ENCODE data around the gene NHLH1.

Gene NHLH1

GRCh38 chr1:160340146-160340545, 26.7 kb upstream of the NHLH1 start:
- Histone ChIP-seq H3K27ac (no peak overlapping the region), H3K36me3 (ENCODE audit: insufficient read depth, low read length) (peaks cover 44% of the 10 kb centered on the region), H3K9me3 (ENCODE audit: low read depth, low read length) (no peaks in the 10 kb centered on the region), H3K9ac (ENCODE audit: insufficient read length) (no peak overlapping the region), H3K4me3 (no peak overlapping the region)
- DNase-seq (ENCODE audit: low read depth, low spot score), result no peak
- TF ChIP-seq FOXP2 (optimal IDR thresholded peaks at IDR 0.05; ENCODE audit: control extremely low read depth, extremely low read length, insufficient read depth) (no peak), EZH2 (IDR thresholded peaks at IDR 0.05) (no peak), POLR2AphosphoS5 (IDR thresholded peaks at IDR 0.05; ENCODE audit: borderline replicate concordance, low read depth, low read length) (no peak)

DNA sequence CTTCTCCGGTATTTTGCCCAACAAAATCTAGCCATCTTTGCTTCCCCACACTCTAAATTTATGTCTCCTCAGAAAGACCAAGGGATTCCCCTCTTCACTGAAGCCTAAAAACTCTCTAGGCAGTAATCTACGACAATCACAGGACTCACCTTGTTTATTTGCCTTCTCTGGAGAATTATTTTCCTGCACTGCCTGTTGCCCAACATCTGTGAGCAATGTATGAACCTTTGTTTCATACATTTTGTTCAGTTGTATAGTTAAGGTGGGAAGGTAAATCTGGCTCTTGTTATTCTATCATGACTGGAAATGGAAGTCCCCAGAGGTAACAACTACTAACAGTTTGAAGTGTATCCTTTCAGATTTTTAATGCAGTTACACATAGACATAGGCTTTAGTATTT, 26.0 kb upstream of the NHLH1 start:
- Histone ChIP-seq H3K4me3 (no peak overlapping the region), H3K36me3 (ENCODE audit: insufficient read depth, low read length) (peaks cover 43% of the 10 kb centered on the region), H3K27ac (no peak overlapping the region), H3K9ac (ENCODE audit: insufficient read length) (peak overlapping the region; percentile 98), H3K9me3 (ENCODE audit: low read depth, low read length) (no peaks in the 10 kb centered on the region)
- TF ChIP-seq EZH2 (IDR thresholded peaks at IDR 0.05) (no peak), FOXP2 (optimal IDR thresholded peaks at IDR 0.05; ENCODE audit: control extremely low read depth, extremely low read length, insufficient read depth) (no peak)
- no peak for DNase-seq (ENCODE audit: low read depth, low spot score)

DNA sequence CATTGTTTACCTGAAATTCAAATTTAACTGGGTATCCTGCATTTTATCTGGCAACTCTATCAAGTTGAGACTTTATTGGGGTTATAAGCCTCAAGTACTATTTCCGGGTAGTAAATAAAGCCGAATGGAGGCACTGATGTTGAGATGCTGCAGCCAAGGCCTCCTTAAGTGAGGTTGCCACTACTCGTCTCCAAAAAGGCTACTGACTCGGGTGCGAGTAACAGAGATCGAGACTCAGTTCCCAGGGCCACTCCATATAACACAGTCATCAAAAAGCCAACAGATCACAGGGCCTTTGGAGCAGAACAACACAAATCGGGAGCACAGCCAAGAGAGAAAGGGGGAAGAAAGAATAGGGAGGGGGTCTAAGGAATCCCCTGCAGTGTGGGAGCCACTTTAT, 24.3 kb upstream of the NHLH1 start:
- peak overlapping the region; percentile 99 for H3K4me3 ChIP-seq
- TF ChIP-seq EZH2 (IDR thresholded peaks at IDR 0.05) (no peak), FOXP2 (optimal IDR thresholded peaks at IDR 0.05; ENCODE audit: control extremely low read depth, extremely low read length, insufficient read depth) (no peak), POLR2AphosphoS5 (IDR thresholded peaks at IDR 0.05; ENCODE audit: borderline replicate concordance, low read depth, low read length) (no peak)
- peak overlapping the region; percentile 98 for H3K9ac ChIP-seq (ENCODE audit: insufficient read length)
- no peaks in the 10 kb centered on the region for H3K9me3 ChIP-seq (ENCODE audit: low read depth, low read length)
- DNase-seq (ENCODE audit: low read depth, low spot score), result no peak
- peaks cover 33% of the 10 kb centered on the region for H3K36me3 ChIP-seq (ENCODE audit: insufficient read depth, low read length)
- no peak overlapping the region for H3K27ac ChIP-seq

DNA sequence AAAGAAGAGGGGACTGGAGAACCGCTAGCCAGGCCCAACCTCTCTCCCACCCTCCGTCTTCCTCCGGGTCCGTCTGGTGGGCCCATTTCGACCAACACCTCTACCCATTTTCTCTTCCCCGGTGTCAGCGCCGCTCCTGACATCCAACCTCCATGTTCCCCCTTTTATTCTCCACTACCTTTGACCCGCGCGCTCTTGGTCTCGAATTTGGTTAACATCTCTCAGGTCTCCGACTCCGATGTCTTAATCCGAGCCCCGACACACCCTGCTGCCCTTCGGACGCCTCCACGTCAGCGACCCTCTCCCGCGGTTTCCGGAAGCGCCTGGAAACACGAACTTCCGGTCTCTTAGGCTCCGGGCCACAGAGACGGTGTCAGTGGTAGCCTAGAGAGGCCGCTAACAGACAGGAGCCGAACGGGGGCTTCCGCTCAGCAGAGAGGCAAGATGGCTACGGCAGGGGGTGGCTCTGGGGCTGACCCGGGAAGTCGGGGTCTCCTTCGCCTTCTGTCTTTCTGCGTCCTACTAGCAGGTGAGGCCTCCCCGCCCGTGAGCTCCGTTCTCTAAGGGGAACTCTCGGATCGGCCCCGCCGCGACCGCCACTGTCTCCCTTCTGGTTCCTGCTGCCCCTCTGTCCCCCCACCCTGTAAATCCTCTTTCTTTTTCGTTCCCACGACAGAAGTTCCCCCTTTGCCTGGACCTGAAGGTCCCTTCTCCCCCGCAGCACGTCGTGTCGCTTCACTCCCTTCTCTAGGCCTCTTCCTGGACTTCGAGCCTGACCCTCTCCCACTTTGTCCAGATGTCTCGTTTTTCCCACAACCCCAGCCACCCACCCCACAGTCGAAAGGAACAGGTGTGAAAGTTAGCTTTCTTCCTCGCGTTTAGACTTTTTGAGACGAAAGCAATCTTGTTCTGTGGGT, 23.7 kb upstream of the NHLH1 start, which contains the start of the genes COPA and NCSTN:
Gene COPA (minus strand): TSS at position 298 of the 917 bp plus-strand sequence. CDS start 80 bp downstream, at position 218.
Gene NCSTN (plus strand): TSS at position 431 of the 917 bp plus-strand sequence. CDS start 14 bp downstream, at position 445.
- H3K9ac ChIP-seq (ENCODE audit: insufficient read length), result peak within 1 kb of the TSS; percentile 98
- H3K36me3 ChIP-seq (ENCODE audit: insufficient read depth, low read length), result peaks cover 29% of the 10 kb centered on the region
- peak; percentile 30 for DNase-seq (ENCODE audit: low read depth, low spot score)
- H3K9me3 ChIP-seq (ENCODE audit: low read depth, low read length), result no peaks in the 10 kb centered on the region
- H3K4me3 ChIP-seq, result peak within 1 kb of the TSS; percentile 99
- TF ChIP-seq FOXP2 (optimal IDR thresholded peaks at IDR 0.05; ENCODE audit: control extremely low read depth, extremely low read length, insufficient read depth) (peak; percentile 61), EZH2 (IDR thresholded peaks at IDR 0.05) (no peak), POLR2AphosphoS5 (IDR thresholded peaks at IDR 0.05; ENCODE audit: borderline replicate concordance, low read depth, low read length) (peak; percentile 97)
- peak within 1 kb of the TSS; percentile 86 for H3K27ac ChIP-seq

- TF ChIP-seq POLR2AphosphoS5 (IDR thresholded peaks at IDR 0.05; ENCODE audit: borderline replicate concordance, low read depth, low read length) (no peak), FOXP2 (optimal IDR thresholded peaks at IDR 0.05; ENCODE audit: control extremely low read depth, extremely low read length, insufficient read depth) (no peak), EZH2 (IDR thresholded peaks at IDR 0.05) (no peak)
- Histone ChIP-seq H3K27ac (no peak overlapping the region), H3K4me3 (peak overlapping the region; percentile 99), H3K9me3 (ENCODE audit: low read depth, low read length) (no peaks in the 10 kb centered on the region), H3K36me3 (ENCODE audit: insufficient read depth, low read length) (peaks cover 29% of the 10 kb centered on the region), H3K9ac (ENCODE audit: insufficient read length) (peak overlapping the region; percentile 98)
- no peak for DNase-seq (ENCODE audit: low read depth, low spot score)
Measured at GRCh38 chr1:160344241-160344640, 22.6 kb upstream of the NHLH1 start.

DNA sequence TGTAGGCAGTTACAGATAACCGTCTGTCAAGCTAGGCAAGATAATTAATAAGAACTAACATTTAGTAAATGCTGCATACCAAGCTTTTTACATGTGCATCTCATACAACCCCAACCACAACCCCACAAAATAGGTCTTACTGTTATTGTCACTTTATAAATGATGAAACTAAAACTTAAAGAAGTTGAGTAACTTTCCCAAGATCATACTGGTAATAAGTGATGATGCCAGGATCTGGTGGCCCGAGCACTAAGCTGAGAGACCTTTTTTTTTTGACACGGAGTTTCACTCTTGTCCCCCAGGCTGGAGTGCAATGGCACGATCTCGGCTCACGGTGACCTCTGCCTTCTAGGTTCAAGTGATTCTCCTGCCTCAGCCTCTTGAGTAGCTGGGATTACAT, 21.9 kb upstream of the NHLH1 start:
- TF ChIP-seq POLR2AphosphoS5 (IDR thresholded peaks at IDR 0.05; ENCODE audit: borderline replicate concordance, low read depth, low read length), result no peak
- TF ChIP-seq FOXP2 (optimal IDR thresholded peaks at IDR 0.05; ENCODE audit: control extremely low read depth, extremely low read length, insufficient read depth), result no peak
- no peak for TF ChIP-seq EZH2 (IDR thresholded peaks at IDR 0.05)
- H3K9ac ChIP-seq (ENCODE audit: insufficient read length), result no peak overlapping the region
- no peak overlapping the region for H3K27ac ChIP-seq
- H3K4me3 ChIP-seq, result no peak overlapping the region
- no peak for DNase-seq (ENCODE audit: low read depth, low spot score)
- H3K9me3 ChIP-seq (ENCODE audit: low read depth, low read length), result no peaks in the 10 kb centered on the region
- H3K36me3 ChIP-seq (ENCODE audit: insufficient read depth, low read length), result peaks cover 29% of the 10 kb centered on the region

- no peak overlapping the region for H3K4me3 ChIP-seq
- peaks cover 34% of the 10 kb centered on the region; the same call in 1 of the 2 replicates for H3K36me3 ChIP-seq (ENCODE audit: insufficient read depth, low read length)
- TF ChIP-seq EZH2 (IDR thresholded peaks at IDR 0.05) (no peak), FOXP2 (optimal IDR thresholded peaks at IDR 0.05; ENCODE audit: control extremely low read depth, extremely low read length, insufficient read depth) (no peak), POLR2AphosphoS5 (IDR thresholded peaks at IDR 0.05; ENCODE audit: borderline replicate concordance, low read depth, low read length) (no peak)
- no peak for DNase-seq (ENCODE audit: low read depth, low spot score)
- no peak overlapping the region for H3K27ac ChIP-seq
- H3K9me3 ChIP-seq (ENCODE audit: low read depth, low read length), result no peaks in the 10 kb centered on the region
- H3K9ac ChIP-seq (ENCODE audit: insufficient read length), result no peak overlapping the region
Measured at GRCh38 chr1:160346463-160346862, 20.4 kb upstream of the NHLH1 start.

DNA sequence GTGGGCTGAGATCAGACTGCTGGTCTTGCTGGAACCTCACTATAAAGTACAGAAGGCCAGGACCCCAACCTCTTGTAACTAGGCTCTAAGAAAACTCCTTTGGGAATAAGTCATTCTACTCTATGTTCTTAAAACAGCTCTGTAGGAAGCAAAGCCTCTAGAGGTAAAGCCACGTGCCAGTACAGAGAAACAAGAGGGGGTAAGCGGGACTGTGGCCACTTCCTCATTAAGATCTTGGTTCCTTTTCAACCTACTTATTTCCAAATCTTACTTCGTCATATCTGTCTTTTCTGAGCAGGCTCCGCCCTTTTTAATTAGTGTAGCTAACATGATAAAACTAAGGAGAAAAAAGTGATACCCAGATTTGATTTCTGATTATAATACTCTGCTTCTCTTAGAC, 19.9 kb upstream of the NHLH1 start:
- H3K36me3 ChIP-seq (ENCODE audit: insufficient read depth, low read length), result peaks cover 39% of the 10 kb centered on the region; the same call in 1 of the 2 replicates
- H3K4me3 ChIP-seq, result no peak overlapping the region
- no peak overlapping the region for H3K27ac ChIP-seq
- TF ChIP-seq EZH2 (IDR thresholded peaks at IDR 0.05), result no peak
- no peak for TF ChIP-seq FOXP2 (optimal IDR thresholded peaks at IDR 0.05; ENCODE audit: control extremely low read depth, extremely low read length, insufficient read depth)
- no peak for TF ChIP-seq POLR2AphosphoS5 (IDR thresholded peaks at IDR 0.05; ENCODE audit: borderline replicate concordance, low read depth, low read length)
- no peak for DNase-seq (ENCODE audit: low read depth, low spot score)
- H3K9me3 ChIP-seq (ENCODE audit: low read depth, low read length), result no peaks in the 10 kb centered on the region
- no peak overlapping the region for H3K9ac ChIP-seq (ENCODE audit: insufficient read length)
